HepG2 (cell line): ENCODE data around the gene SRP72. TPM values are rescaled to one million over a fixed set of nuclear protein-coding genes. Genes with fewer than 3 reads are reported as not detected.
A peak's percentile ranks its signal among the peaks of the same experiment; 100 is the strongest.

ENCODE experiments used
- ELF3 ChIP-seq: IDR thresholded peaks from 2 replicates; pipeline ENCODE4 v1.6.1; 2016; ENCODE audit warnings: missing genetic modification reagents, missing compliant biosample characterization
- ISL2 ChIP-seq: sonication (generic); formaldehyde crosslinking; IDR thresholded peaks from 2 replicates; pipeline ENCODE4 v1.5.0; 2020; ENCODE audit warnings: missing genetic modification reagents
- MBD4 ChIP-seq: IDR thresholded peaks from 2 replicates; pipeline ENCODE4 v1.6.1; 2012; ENCODE audit warnings: low read length, inconsistent platforms, borderline replicate concordance
- MIER2 ChIP-seq: IDR thresholded peaks from 2 replicates; pipeline ENCODE4 v1.6.1; 2016; ENCODE audit warnings: missing biosample characterization, missing genetic modification reagents
- MIXL1 ChIP-seq: IDR thresholded peaks from 2 replicates; pipeline ENCODE4 v1.6.1; 2016
- MLX ChIP-seq: IDR thresholded peaks from 2 replicates; pipeline ENCODE4 v1.6.1; 2016
- NONO ChIP-seq, 2 experiments: fragments of 450-650 bp in 1 of 2; sonication (generic) in 1 of 2; formaldehyde crosslinking in 1 of 2; IDR thresholded peaks in 1 of 2; conservative IDR thresholded peaks in 1 of 2; 2 replicates each; pipeline versions ENCODE4 v1.6.1 to v1.8.0; 2017 to 2022; ENCODE audit warnings: mild to moderate bottlenecking in 1 of 2, missing genetic modification reagents in 1 of 2, moderate library complexity in 1 of 2
- PPARG ChIP-seq: conservative IDR thresholded peaks from 2 replicates; pipeline ENCODE4 v1.6.1; 2016; ENCODE audit warnings: missing biosample characterization, missing genetic modification reagents
- PRPF4 ChIP-seq: fragments of 200-400 bp; formaldehyde crosslinking; IDR thresholded peaks from 2 replicates; pipeline ENCODE4 v1.6.1; 2016; ENCODE audit warnings: low read length, low read depth; ENCODE audit not compliant: poor library complexity, severe bottlenecking
- RXRA ChIP-seq: sonication (generic); formaldehyde crosslinking; IDR thresholded peaks from 2 replicates; pipeline ENCODE4 v1.5.1; 2020; ENCODE audit warnings: missing genetic modification reagents
- SIN3B ChIP-seq: fragments of 150-350 bp; IDR thresholded peaks from 2 replicates; pipeline ENCODE4 v1.6.1; 2014; ENCODE audit warnings: low read length
- SP2 ChIP-seq: sonication (generic); formaldehyde crosslinking; IDR thresholded peaks from 2 replicates; pipeline ENCODE4 v1.5.1; 2020; ENCODE audit warnings: mild to moderate bottlenecking, missing genetic modification reagents
- TAF1 ChIP-seq: sonication (generic); formaldehyde crosslinking; IDR thresholded peaks from 2 replicates; pipeline ENCODE4 v1.4.0; 2020; ENCODE audit warnings: missing genetic modification reagents
- ZBTB40 ChIP-seq, 2 experiments: fragments of 450-650 bp in 1 of 2; sonication (generic) in 1 of 2; formaldehyde crosslinking in 1 of 2; IDR thresholded peaks; 2 replicates each; pipeline versions ENCODE4 v1.6.1 to v1.8.0; 2016 to 2022; ENCODE audit warnings: antibody characterized with exemption in 1 of 2, mild to moderate bottlenecking in 1 of 2, missing genetic modification reagents in 1 of 2
- ZNF580 ChIP-seq: IDR thresholded peaks from 2 replicates; pipeline ENCODE4 v1.6.1; 2016; ENCODE audit warnings: low read depth, borderline replicate concordance
- ZNF710 ChIP-seq: sonication (generic); formaldehyde crosslinking; IDR thresholded peaks from 2 replicates; pipeline ENCODE4 v1.5.0; 2020; ENCODE audit warnings: mild to moderate bottlenecking, missing genetic modification reagents, borderline replicate concordance
- ZNF790 ChIP-seq: sonication (generic); formaldehyde crosslinking; IDR thresholded peaks from 2 replicates; pipeline ENCODE4 v1.8.0; 2022; ENCODE audit warnings: missing genetic modification reagents, mild to moderate bottlenecking, borderline replicate concordance
- polyA plus RNA-seq, 8 experiments: library from polyadenylated mRNA; depleted of rRNA in 3 of 8; stranded (reverse) in 7 of 8; unstranded in 1 of 8; fragments of >200 nt; fragmentation: Illumina TruSeq in 4 of 8; extraction: Trizol in 4 of 8; gene quantifications; 2 replicates each; pipeline versions ENCODE4 v1.2.1 to v1.2.3, GENCODE V29; 2011 to 2016; ENCODE audit warnings: low read depth in 4 of 8, missing spikeins in 1 of 8, mixed read lengths in 1 of 8; ENCODE audit not compliant: insufficient read depth in 1 of 8
- total RNA-seq, 5 experiments: library from RNA; depleted of rRNA; stranded (reverse); fragments of >200 nt; fragmentation: Illumina TruSeq; extraction: Trizol; gene quantifications; 2 replicates each; pipeline ENCODE4 v1.2.3, GENCODE V29; 2016; ENCODE audit warnings: low read depth in 1 of 5

The SRP72 gene
- total and polyA plus RNA-seq, 2 of the 13 experiments (the other 11 are each of a cell fraction or from before 2014, with no cell fraction given) = 64.9 to 75.6 TPM

GRCh38 chr4:56435140-56435926 is 32.1 kb upstream of the SRP72 start, which contains the start of gene PPAT (continued):
- TF ChIP-seq ZNF710 = peak; percentile 74
- peak; percentile 78 for TF ChIP-seq TAF1
- TF ChIP-seq SP2 (CRISPR knock-in tag) = peak; percentile 48; the same call in 1 of the 2 replicates
- no peak for TF ChIP-seq PRPF4
- no peak for TF ChIP-seq MLX (CRISPR knock-in tag)
- TF ChIP-seq ZNF790 (CRISPR knock-in tag) = no peak
- TF ChIP-seq ELF3 = no peak; the same call in 1 of the 2 replicates
- TF ChIP-seq MIXL1 (CRISPR knock-in tag) = no peak
- TF ChIP-seq RXRA (CRISPR knock-in tag) = no peak
- TF ChIP-seq ZBTB40 (IDR thresholded peaks at IDR 0.05) = no peak
- TF ChIP-seq ZBTB40 (CRISPR knock-in tag; IDR thresholded peaks at IDR 0.05) = no peak
- TF ChIP-seq ZNF580 (CRISPR knock-in tag) = peak; percentile 61; the same call in 1 of the 2 replicates
- no peak for TF ChIP-seq PPARG
- TF ChIP-seq MIER2 (CRISPR knock-in tag) = no peak
- no peak for TF ChIP-seq ISL2
- no peak; the same call in 1 of the 2 replicates for TF ChIP-seq SIN3B
- no peak for TF ChIP-seq NONO (IDR thresholded peaks at IDR 0.05)
- peak; percentile 55 for TF ChIP-seq NONO (CRISPR knock-in tag; conservative IDR thresholded peaks at IDR 0.05)
- TF ChIP-seq MBD4 = no peak
